Keratinocyte (primary cell): ENCODE results near the gene NUTF2. TPM values are rescaled to one million over a fixed set of nuclear protein-coding genes. Genes with fewer than 3 reads are reported as not detected.

Source experiments
- DNase-seq: peaks from one replicate; pipeline ENCODE4 v3.0.0-alpha.2; 2011; ENCODE audit warnings: low read depth, missing footprints, low spot score
- FAIRE-seq: peaks from 2 replicates; lab custom pipeline; 2011; peaks lifted over from hg19 to GRCh38; lab: Jason Lieb, UNC
- H2AFZ ChIP-seq: 2 replicates; pipeline ENCODE4 v1.6.0; 2012; ENCODE audit warnings: low read length, control low read depth, inconsistent platforms; ENCODE audit not compliant: control insufficient read depth
- H3K27ac ChIP-seq: 2 replicates; pipeline ENCODE4 v1.5.1; 2011; ENCODE audit warnings: low read length; ENCODE audit not compliant: control insufficient read depth, insufficient read depth
- H3K27me3 ChIP-seq: 3 replicates; pipeline ENCODE4 v1.6.0; 2011; ENCODE audit warnings: low read length; ENCODE audit not compliant: control insufficient read depth, insufficient read depth; ENCODE audit errors: extremely low read depth
- H3K36me3 ChIP-seq, 2 experiments: 2 replicates in 1 of 2; 3 replicates in 1 of 2; pipeline ENCODE4 v1.5.1; 2011; ENCODE audit warnings: low read length in 2 of 2, mild to moderate bottlenecking in 1 of 2; ENCODE audit not compliant: control insufficient read depth in 2 of 2, insufficient read depth in 2 of 2; ENCODE audit errors: extremely low read depth in 1 of 2
- H3K4me1 ChIP-seq: 3 replicates; pipeline ENCODE4 v1.5.1; 2011; ENCODE audit warnings: low read length; ENCODE audit not compliant: control insufficient read depth, insufficient read depth; ENCODE audit errors: extremely low read depth
- H3K4me2 ChIP-seq: 3 replicates; pipeline ENCODE4 v1.6.0; 2011; ENCODE audit warnings: low read depth, low read length; ENCODE audit not compliant: control insufficient read depth, insufficient read depth; ENCODE audit errors: extremely low read depth
- H3K4me3 ChIP-seq, 3 experiments: fragments of 200-600 bp in 1 of 3; sonication (generic) in 1 of 3; 2 replicates in 2 of 3; 3 replicates in 1 of 3; pipeline ENCODE4 v1.5.1; 2011 to 2016; ENCODE audit warnings: low read length in 3 of 3, mild to moderate bottlenecking in 3 of 3, control low read depth in 2 of 3, inconsistent platforms in 1 of 3, low read depth in 1 of 3, mixed read lengths in 1 of 3, mixed run types in 1 of 3, moderate library complexity in 1 of 3; ENCODE audit not compliant: control insufficient read depth in 2 of 3, insufficient read depth in 2 of 3; ENCODE audit errors: extremely low read depth in 1 of 3
- H3K79me2 ChIP-seq: 2 replicates; pipeline ENCODE4 v1.6.0; 2012; ENCODE audit warnings: low read length; ENCODE audit not compliant: control insufficient read depth, insufficient read depth
- H3K9ac ChIP-seq: 3 replicates; pipeline ENCODE4 v1.6.0; 2011; ENCODE audit warnings: low read length; ENCODE audit not compliant: control insufficient read depth, insufficient read depth; ENCODE audit errors: extremely low read depth
- H3K9me1 ChIP-seq: 3 replicates; pipeline ENCODE4 v1.6.0; 2011; ENCODE audit warnings: low read length; ENCODE audit not compliant: control insufficient read depth, insufficient read depth; ENCODE audit errors: extremely low read depth
- H3K9me3 ChIP-seq: 2 replicates; pipeline ENCODE4 v1.5.1; 2012; ENCODE audit warnings: low read depth, low read length; ENCODE audit not compliant: control insufficient read depth
- H4K20me1 ChIP-seq: 3 replicates; pipeline ENCODE4 v1.6.0; 2011; ENCODE audit warnings: low read length; ENCODE audit not compliant: control insufficient read depth, insufficient read depth; ENCODE audit errors: extremely low read depth
- EZH2 ChIP-seq: IDR thresholded peaks from one replicate; pipeline ENCODE4 v1.6.1; 2012; ENCODE audit warnings: inconsistent platforms, mild to moderate bottlenecking, low read length, moderate library complexity
- dilution Hi-C: fragments of 300-500 bp; cut with MboI; formaldehyde crosslinking; loops from one replicate; pipeline ENCODE4 v1.7.0; 2020; ENCODE audit warnings: low sequenced_read_pairs; ENCODE audit not compliant: extremely low pct_ligation_motif_present
- polyA plus RNA-seq, 5 experiments: library from polyadenylated mRNA; depleted of rRNA in 3 of 5; stranded (reverse) in 3 of 5; stranded (forward) in 1 of 5; unstranded in 1 of 5; fragments of >200 nt; gene quantifications; 1 replicate in 1 of 5; 2 replicates in 3 of 5; 3 replicates in 1 of 5; pipeline versions ENCODE4 v1.2.1 to v1.2.3, GENCODE V29; 2011 to 2012; ENCODE audit warnings: missing spikeins in 2 of 5, low read depth in 1 of 5, low replicate concordance in 1 of 5
- TF ChIP-seq, protein P1 (sequence below), 3 experiments: IDR thresholded peaks in 1 of 3; conservative IDR thresholded peaks in 1 of 3; optimal IDR thresholded peaks in 1 of 3; 2 replicates in 2 of 3; 3 replicates in 1 of 3; pipeline versions ENCODE3 to v1.5.1; 2011; ENCODE audit warnings: low read length in 3 of 3, mild to moderate bottlenecking in 3 of 3, moderate library complexity in 2 of 3, control low read depth in 1 of 3, inconsistent platforms in 1 of 3; ENCODE audit not compliant: insufficient read depth in 2 of 3; ENCODE audit errors: extremely low read depth in 1 of 3

The NUTF2 gene
- polyA plus RNA-seq, 1 donor (not counting 4 experiments of a cell fraction or from before 2014, with no cell fraction given): 189 TPM

DNA sequence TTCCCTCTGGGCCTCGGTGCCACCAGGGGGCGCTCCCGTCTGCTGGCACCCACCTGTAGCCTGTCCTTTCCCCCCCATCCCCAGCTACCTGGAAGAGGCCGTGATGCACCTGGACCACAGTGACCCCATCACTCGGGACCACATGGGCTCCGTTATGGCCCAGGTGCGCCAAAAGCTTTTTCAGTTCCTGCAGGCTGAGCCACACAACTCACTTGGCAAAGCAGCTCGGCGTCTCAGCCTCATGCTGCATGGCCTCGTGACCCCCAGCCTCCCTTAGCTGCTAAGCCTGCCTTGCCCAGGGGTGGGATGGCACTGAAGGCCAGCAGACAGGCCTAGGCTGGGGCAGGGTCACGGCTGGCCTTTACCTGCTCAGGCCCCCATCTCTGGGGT lies 37.1 kb downstream of the NUTF2 start:
- Histone ChIP-seq H3K9ac (no peak overlapping the region), H3K4me1 (peaks cover 4% of the 10 kb centered on the region), H3K27me3 (no peaks in the 10 kb centered on the region), H3K79me2 (no peaks in the 10 kb centered on the region), H3K4me2 (no peak overlapping the region), H3K9me3 (no peaks in the 10 kb centered on the region), H2AFZ (no peak overlapping the region), H3K9me1 (no peaks in the 10 kb centered on the region), H3K4me3 (no peak overlapping the region), H3K36me3 (peaks cover 34 to 41% of the 10 kb centered on the region in 2 experiments), H3K27ac (no peak overlapping the region), H4K20me1 (peaks cover 15% of the 10 kb centered on the region)
- dilution Hi-C loops: no loop called here
- TF ChIP-seq, protein P1, sequence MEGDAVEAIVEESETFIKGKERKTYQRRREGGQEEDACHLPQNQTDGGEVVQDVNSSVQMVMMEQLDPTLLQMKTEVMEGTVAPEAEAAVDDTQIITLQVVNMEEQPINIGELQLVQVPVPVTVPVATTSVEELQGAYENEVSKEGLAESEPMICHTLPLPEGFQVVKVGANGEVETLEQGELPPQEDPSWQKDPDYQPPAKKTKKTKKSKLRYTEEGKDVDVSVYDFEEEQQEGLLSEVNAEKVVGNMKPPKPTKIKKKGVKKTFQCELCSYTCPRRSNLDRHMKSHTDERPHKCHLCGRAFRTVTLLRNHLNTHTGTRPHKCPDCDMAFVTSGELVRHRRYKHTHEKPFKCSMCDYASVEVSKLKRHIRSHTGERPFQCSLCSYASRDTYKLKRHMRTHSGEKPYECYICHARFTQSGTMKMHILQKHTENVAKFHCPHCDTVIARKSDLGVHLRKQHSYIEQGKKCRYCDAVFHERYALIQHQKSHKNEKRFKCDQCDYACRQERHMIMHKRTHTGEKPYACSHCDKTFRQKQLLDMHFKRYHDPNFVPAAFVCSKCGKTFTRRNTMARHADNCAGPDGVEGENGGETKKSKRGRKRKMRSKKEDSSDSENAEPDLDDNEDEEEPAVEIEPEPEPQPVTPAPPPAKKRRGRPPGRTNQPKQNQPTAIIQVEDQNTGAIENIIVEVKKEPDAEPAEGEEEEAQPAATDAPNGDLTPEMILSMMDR (optimal IDR thresholded peaks at IDR 0.05 in 1 of 3, IDR thresholded peaks at IDR 0.05 in 1 of 3, conservative IDR thresholded peaks at IDR 0.05 in 1 of 3; ENCODE audit: extremely low read depth in 1 of 3, insufficient read depth in 2 of 3, low read length in 3 of 3): peak; percentile 78 to 96 (median 89)
- no peak for TF ChIP-seq EZH2
- DNase-seq: no peak
- peak; percentile 53 for FAIRE-seq

DNA sequence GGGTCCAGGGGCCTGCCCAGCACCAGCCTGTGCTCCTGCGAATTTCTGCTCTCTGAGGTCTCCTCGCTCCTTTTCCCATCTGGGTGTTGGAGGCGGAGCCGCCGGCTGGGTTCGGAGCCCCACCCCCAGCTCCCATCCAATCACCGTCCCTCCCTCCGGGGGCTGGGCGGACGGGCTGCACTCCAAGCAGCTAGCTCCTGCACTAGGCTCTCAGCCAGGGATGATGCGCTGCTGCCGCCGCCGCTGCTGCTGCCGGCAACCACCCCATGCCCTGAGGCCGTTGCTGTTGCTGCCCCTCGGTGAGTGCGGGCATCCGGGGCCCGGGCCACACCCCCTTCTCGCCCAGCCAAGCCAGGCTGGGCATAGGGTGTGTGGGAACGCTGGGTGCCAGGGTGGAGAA lies 38.0 kb downstream of the NUTF2 start, which contains the start of gene NRN1L:
Gene NRN1L, plus strand, starts transcription at position 202 of the 400 bp plus-strand sequence. Its CDS starts 19 bp downstream, at position 221.
- FAIRE-seq: peak; percentile 78
- Histone ChIP-seq H2AFZ (no peak within 1 kb of the TSS), H3K9me3 (no peaks in the 10 kb centered on the region), H3K27ac (peak within 1 kb of the TSS; percentile 1), H3K36me3 (peaks cover 34 to 38% of the 10 kb centered on the region in 2 experiments), H3K79me2 (no peaks in the 10 kb centered on the region), H3K4me1 (peaks cover 4% of the 10 kb centered on the region), H3K4me3 (no peak within 1 kb of the TSS), H3K9me1 (no peaks in the 10 kb centered on the region), H3K27me3 (no peaks in the 10 kb centered on the region), H4K20me1 (peaks cover 15% of the 10 kb centered on the region), H3K4me2 (peak within 1 kb of the TSS; percentile 33), H3K9ac (no peak within 1 kb of the TSS)
- TF ChIP-seq EZH2: no peak
- peak; percentile 69 for DNase-seq
- dilution Hi-C loops: no loop called here

DNA sequence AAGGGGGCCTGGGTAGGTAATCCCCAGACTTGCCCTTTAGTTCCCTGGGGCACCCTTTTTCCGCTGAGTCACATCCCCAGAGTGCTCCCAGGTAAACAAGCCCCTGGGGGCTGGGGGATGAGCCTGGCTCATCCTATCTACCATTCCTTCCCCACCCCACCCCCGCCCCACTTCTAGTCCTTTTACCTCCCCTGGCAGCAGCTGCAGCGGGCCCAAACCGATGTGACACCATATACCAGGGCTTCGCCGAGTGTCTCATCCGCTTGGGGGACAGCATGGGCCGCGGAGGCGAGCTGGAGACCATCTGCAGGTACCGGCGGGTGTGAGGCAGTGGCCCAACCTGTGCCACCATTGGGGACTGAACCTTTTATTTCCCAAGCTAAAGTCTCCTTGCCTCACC lies 38.8 kb downstream of the NUTF2 start:
- DNase-seq (no peak), FAIRE-seq (no peak)
- peaks cover 4% of the 10 kb centered on the region for H3K4me1 ChIP-seq
- no peak overlapping the region for H3K27ac ChIP-seq
- H3K9ac ChIP-seq: no peak overlapping the region
- peaks cover 15% of the 10 kb centered on the region for H4K20me1 ChIP-seq
- H3K27me3 ChIP-seq: no peaks in the 10 kb centered on the region
- peaks cover 30 to 31% of the 10 kb centered on the region in 2 experiments for H3K36me3 ChIP-seq
- H3K4me2 ChIP-seq: no peak overlapping the region
- dilution Hi-C loops: no loop called here
- no peaks in the 10 kb centered on the region for H3K9me1 ChIP-seq
- H3K9me3 ChIP-seq: no peaks in the 10 kb centered on the region
- H3K4me3 ChIP-seq: no peak overlapping the region
- H3K79me2 ChIP-seq: no peaks in the 10 kb centered on the region
- TF ChIP-seq, protein P1 (optimal IDR thresholded peaks at IDR 0.05 in 1 of 3, IDR thresholded peaks at IDR 0.05 in 1 of 3, conservative IDR thresholded peaks at IDR 0.05 in 1 of 3; ENCODE audit: extremely low read depth in 1 of 3, insufficient read depth in 2 of 3, low read length in 3 of 3): no peak
- TF ChIP-seq EZH2: no peak
- no peak overlapping the region for H2AFZ ChIP-seq
